Activated CD8-positive, alpha-beta memory T cell treated with anti-CD3 and anti-CD28 coated beads for 4 hours (primary cell): Measurements from ENCODE around the gene MGMT.

Experiments
- DNase-seq, 2 donors: peaks; one replicate each; pipeline ENCODE4 v3.0.0-alpha.2; 2020; ENCODE audit warnings: low read depth in 2 of 2

Gene MGMT

GRCh38 chr10:129520440-129521080 lies 53.5 kb downstream of the MGMT start:
- no peak for DNase-seq

- no peak for DNase-seq
Measured at GRCh38 chr10:129521161-129522025, 54.4 kb downstream of the MGMT start.

- no peak for DNase-seq
Measured at GRCh38 chr10:129522041-129522585, 55.1 kb downstream of the MGMT start.

GRCh38 chr10:129523031-129523722 lies 56.1 kb downstream of the MGMT start:
- DNase-seq: no peak

- DNase-seq: no peak
Measured at GRCh38 chr10:129523723-129524316, 56.8 kb downstream of the MGMT start.

GRCh38 chr10:129524936-129525335 lies 57.9 kb downstream of the MGMT start:
- no peak for DNase-seq

GRCh38 chr10:129525401-129525801 lies 58.4 kb downstream of the MGMT start:
- no peak for DNase-seq

GRCh38 chr10:129526943-129527342 lies 59.9 kb downstream of the MGMT start:
- DNase-seq: no peak

- no peak for DNase-seq
Measured at GRCh38 chr10:129528376-129528978, 61.4 kb downstream of the MGMT start.

- no peak for DNase-seq
Measured at GRCh38 chr10:129530581-129530980, 63.5 kb downstream of the MGMT start.

- no peak for DNase-seq
Measured at GRCh38 chr10:129531195-129531968, 64.3 kb downstream of the MGMT start.

- no peak for DNase-seq
Measured at GRCh38 chr10:129531969-129532660, 65.1 kb downstream of the MGMT start.

GRCh38 chr10:129532838-129533237 lies 65.8 kb downstream of the MGMT start:
- DNase-seq: no peak

- DNase-seq: no peak
Measured at GRCh38 chr10:129533281-129533680, 66.2 kb downstream of the MGMT start.

GRCh38 chr10:129534826-129535225 lies 67.8 kb downstream of the MGMT start:
- DNase-seq: no peak

- no peak for DNase-seq
Measured at GRCh38 chr10:129536336-129536735, 69.3 kb downstream of the MGMT start.

- DNase-seq: no peak
Measured at GRCh38 chr10:129537151-129537550, 70.1 kb downstream of the MGMT start.

GRCh38 chr10:129538236-129538635 lies 71.2 kb downstream of the MGMT start:
- DNase-seq: no peak

GRCh38 chr10:129541200-129541599 lies 74.2 kb downstream of the MGMT start:
- DNase-seq: no peak
